Activated CD8-positive, alpha-beta memory T cell treated with anti-CD3 and anti-CD28 coated beads for 1 hour (primary cell): ENCODE measurements around the gene SUN3.

Source experiments
- DNase-seq, 2 donors: peaks; one replicate each; pipeline ENCODE4 v3.0.0-alpha.2; 2020; ENCODE audit warnings: low read depth in 1 of 2; ENCODE audit errors: extremely low read depth in 1 of 2

Gene SUN3

DNA sequence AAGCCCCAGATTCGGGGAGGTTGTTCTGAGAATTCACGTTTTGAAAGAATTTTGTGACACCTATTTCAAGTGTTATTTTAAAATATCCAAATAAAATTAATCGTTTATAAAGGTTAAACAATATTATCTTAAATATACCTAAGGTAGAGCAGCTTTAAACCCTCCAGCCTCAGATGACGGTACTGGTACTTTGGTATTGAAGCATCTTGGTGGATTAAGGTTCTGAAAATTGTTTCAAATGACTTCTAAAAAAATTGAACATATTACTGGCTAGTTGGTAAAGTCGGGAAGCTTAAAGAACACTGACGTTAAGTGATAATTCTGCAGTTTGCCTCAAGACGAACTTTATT, 49.1 kb downstream of the SUN3 start:
- DNase-seq, result no peak

- DNase-seq, result peak; percentile 67 to 82
These were observed 49.6 kb downstream of the SUN3 start, which contains the start of gene HUS1 for GRCh38 chr7:47979145-47979831. Gene HUS1 (minus strand): TSS chr7:47979615. CDS start chr7:47979519, 96 bp downstream.

- DNase-seq, result no peak
These were observed 50.1 kb downstream of the SUN3 start for GRCh38 chr7:47978790-47979144.

DNA sequence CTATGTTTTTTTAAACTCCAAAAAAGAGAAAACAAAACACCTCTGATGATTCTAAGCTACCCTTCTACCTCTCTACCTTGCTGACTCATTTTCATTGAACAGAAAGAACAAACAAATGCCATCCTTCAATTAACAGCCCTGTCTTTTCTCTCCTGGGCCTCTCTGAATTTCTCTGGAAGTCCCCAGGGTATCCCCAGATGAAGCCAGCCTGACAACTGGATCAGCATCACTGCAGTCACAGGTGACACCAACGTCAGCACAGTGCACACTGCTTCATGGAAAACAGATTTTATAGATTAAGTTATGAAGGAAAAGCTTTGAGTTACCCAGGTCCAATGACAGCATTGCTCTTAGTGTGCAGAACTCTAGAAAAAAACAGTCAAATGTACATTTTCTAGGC, 55.2 kb downstream of the SUN3 start:
- no peak for DNase-seq

DNA sequence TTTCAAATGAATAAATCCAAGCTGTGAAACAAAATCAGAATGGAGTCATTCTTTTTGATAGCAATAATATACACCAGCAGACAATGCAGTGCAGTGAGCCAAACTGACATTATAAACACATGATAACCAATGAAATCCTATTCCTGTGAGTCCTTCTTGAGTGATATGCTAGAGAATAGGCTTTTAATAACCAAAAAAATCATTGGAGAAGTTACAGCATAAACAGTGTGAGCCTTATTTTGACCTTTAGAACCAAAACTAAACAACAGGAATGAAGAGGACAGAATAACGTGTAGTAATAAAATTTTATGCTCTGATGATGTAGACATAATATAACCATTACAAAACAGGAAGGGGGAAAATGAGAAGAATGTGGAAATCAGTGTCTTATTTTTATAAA, 58.1 kb downstream of the SUN3 start:
- DNase-seq, result no peak

DNA sequence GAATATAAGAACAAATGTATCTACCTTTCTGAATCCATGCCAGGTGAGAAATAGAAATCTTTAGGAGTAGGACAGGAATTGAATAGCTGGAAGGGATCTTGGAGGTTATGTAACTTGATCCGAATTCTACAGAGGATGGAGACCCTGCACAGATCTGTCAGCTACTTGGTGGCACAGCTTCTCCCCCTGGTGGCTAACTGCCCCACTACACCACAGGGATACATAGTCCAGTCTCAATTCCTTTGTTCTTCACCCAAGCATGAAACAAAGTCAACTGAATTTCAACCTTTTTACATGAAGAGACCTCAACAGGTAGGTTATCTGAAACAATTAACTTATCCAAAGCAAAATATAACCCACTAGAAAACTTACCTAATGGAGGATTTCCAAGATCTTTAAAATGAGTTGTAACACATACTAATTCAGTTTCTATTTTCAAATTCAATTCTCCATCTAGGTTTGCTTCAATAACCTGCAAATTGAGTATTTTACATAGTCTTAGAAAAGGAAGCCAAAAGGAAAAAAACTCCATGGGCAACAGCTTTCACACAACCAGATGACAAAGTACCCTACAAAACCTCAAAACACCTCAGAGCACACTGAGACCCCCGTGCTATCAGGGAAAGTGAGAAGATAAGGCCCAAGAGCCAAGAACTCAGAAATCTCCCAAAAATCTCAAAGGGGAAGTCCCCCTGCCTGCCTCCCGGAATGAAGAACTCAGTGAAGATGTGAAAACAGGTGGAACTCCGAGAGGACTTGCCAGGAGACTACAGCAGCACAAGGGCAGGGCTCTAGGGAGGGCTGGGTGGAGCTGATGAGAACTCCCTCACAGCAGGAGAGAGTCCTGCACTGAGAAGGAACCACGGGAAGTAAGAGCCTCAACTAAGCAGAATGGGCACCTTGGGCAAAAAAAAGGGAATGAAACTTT, 59.8 kb downstream of the SUN3 start:
- no peak for DNase-seq

DNA sequence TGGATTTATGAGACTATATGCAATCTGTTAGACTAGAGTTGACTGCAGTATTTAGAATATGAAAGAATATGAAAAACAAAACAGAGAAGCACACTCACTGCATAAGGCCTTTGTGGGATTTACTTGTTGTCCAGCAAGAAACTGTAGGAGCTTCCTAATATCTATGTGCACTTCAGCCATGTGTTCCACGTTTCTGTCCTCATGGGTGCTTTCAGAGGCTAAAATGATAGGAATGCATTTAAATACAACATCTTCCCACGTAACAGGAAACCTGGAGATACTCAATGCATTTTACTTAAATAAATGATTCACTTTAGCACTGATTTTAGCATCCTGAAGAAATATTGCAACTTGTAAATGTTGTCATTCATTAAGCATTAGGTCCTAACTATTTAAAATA, 61.2 kb downstream of the SUN3 start:
- no peak for DNase-seq

GRCh38 chr7:47967123-47967522, 61.8 kb downstream of the SUN3 start:
- no peak for DNase-seq

DNA sequence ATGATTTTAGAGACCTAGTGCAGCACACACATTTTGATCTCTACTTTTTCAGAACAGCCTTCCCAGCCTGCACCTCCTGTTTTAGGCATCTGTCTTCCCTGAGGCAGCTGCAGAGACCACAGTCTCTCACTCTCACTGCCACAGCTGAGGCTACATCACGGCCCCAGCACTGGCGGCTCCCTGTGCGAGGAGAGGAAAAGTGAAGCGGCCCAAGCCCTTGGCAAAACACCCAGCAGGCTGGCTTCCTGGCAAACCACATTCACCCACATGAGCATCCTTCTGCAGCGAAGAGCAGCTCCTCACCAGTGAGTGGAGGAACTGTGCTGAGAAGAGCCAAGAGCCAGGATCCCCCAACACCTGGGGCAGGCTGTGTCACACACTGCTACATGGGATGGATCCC, 63.5 kb downstream of the SUN3 start:
- no peak for DNase-seq

GRCh38 chr7:47962262-47962661, 66.6 kb downstream of the SUN3 start:
- no peak for DNase-seq

DNA sequence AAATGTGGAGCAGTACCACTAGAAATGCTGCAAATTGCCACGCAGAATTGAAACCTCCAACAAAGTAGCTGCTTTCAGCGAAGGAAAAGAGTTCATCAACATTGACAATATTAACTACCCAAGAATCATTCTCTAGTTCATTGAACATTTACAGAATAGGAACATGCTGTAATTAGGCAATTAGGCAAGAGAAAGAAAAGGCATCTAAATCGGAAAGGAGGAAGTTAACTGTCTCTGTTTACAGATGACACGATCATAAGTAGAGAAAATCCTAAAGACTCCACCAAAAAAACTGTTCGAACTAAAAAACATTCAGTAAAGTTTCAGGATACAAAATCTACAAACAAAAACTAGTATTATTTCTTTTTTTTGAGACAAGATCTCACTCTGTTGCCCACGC, 71.8 kb downstream of the SUN3 start:
- DNase-seq, result no peak

- DNase-seq, result no peak
These were observed 72.7 kb downstream of the SUN3 start for GRCh38 chr7:47956220-47956619.

DNA sequence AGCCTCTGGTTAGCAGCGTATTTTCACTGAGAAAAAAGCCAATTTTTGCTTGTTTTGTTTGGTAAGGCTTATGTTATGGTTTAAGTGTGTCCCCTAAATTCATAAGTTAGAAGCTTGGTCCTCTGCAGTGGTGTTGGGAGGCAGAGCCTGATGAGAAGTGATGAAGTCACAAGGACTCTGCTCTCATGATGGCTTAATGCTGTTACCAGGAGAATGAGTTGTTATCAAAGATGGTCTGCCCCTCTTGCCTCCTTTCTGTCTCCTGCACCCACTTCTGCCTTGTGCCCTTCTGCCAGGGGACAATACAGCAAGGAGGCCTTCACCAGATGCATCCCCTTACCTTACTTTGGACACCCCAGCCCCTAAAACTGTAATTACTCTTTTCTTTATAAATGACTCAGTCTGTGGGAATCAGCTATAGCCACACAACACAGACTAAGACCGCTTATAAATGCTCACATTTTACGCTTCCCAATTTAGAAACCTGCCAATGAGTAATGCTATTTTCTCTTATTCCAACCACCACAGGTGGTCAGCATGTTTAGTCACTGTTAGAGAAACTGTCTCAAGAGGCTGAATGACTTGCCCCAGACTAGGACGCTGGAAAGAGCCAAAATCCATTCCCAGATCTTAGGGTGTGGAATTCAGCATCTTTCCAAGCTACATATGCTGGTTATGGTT, 74.5 kb downstream of the SUN3 start:
- no peak for DNase-seq

DNA sequence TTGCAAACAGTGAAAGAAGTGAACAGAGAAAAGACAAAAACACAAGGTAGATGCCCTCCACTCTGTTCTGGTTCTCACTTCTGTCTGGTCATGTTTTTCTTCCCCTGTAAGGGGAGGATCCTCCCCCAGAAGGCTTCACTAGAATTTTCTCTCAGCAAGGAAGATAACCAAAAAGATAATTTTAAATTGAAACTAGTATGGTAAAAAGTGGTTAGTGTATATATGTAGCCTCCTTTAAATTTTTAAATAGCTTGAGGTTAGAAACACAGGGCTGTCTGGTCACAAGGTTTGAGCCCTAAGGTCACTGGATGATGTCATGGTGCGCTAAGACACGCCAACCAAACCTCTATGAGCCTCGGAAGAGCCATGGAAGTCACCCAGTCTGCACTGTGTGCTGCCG, 75.1 kb downstream of the SUN3 start:
- DNase-seq, result no peak

DNA sequence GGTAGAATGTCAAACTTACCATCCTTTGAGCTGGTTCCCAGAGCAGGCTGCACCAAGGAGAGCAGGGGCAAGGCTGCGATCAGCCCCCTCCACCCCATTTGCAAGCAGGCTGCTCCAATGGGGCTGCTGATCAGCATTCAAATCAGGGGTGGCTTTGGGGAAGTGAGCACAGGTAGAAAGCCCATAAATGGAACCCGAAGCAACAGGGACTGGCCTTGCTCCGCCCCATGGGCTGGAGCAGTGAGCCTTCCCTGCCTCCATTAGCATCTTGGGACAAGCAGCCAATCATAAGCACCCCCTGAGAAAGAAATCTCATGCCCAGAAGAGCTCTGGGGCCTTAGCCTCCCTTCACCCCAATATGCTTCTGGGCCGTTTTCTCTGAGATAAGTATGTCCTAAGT, 76.7 kb downstream of the SUN3 start:
- DNase-seq, result no peak

DNA sequence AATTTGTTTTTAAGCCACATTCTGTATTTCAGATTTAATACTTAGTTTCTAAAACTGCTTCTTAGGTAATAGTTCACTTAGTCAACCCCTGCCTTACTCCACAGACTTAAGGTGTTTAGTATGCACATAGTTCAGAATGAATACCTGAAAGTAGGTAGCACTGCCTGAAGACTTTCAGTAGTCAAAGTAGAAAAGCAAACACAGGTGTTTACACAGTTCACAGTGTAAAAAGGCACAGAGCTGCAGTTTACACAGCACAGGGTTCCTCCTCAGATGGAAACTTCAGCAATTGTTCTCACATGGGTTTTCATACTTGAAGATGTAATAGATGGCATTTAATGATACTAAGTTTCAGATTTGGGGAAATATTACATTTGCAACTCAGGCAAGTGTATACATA, 77.5 kb downstream of the SUN3 start:
- DNase-seq, result no peak

DNA sequence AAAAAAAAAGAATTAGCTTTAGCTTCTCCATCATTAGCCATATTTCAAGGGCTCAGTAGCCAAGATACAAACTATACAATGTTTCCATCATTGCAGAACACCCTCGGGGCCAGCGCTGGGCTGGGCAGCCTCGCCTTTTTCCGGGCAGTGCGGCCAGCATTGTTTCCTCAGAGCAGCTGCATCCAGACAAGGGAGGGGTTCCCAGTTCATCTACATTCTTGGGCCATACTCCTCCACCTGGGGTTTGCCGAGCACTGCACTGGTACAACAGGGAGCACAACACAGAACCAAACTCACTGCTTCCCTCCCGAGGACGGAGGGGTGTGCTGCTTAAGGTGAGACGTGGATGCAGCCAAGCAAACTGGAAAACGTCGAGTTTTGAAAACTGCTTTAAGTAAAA, 78.2 kb downstream of the SUN3 start:
- no peak for DNase-seq

DNA sequence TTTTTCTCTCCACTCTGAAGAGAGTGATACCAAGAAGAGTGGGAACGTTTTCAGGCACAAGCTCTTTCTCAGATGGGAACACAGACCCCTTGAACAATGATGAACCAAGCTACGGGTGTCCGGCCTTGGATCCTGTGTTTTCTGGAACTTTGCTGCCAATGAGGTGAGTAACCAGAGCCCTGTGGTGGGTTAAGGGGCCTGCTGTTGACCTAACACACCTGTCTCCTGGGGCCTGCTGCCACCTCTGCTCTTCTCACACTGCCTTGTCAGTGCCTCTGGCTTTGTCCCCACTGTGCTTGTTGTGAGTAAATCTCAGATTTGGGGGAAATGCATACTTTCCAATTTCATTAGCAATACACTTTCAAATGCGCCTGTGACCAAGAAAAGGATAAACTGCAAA, 79.2 kb downstream of the SUN3 start:
- DNase-seq, result no peak

GRCh38 chr7:47948141-47948790, 80.6 kb downstream of the SUN3 start, which contains the start of gene PKD1L1:
Gene PKD1L1 (minus strand): TSS chr7:47948466. CDS start chr7:47948440, 26 bp downstream.
- DNase-seq, result no peak

- no peak for DNase-seq
These were observed 81.6 kb downstream of the SUN3 start for GRCh38 chr7:47947355-47947749.
